Measurements from ENCODE around the gene OR4L1. TPM values are rescaled to one million over a fixed set of nuclear protein-coding genes. Genes with fewer than 3 reads are reported as not detected.

Gene OR4L1
- total RNA-seq: not detected
- not detected for polyA plus RNA-seq (ENCODE audit: insufficient read length in 6 of 6)
- long read RNA-seq, donor 1: 0 reads
- long read RNA-seq, donor 2: 0 reads
- long read RNA-seq, donor 3: 0 reads
- long read RNA-seq, donor 4: 0 reads
- long read RNA-seq, donor 5: 0 reads
- long read RNA-seq, donor 6: 0 reads
- long read RNA-seq, donor 7: 0 reads
- long read RNA-seq, donor 8: 0 reads
- long read RNA-seq, donor 9: 0 reads
- long read RNA-seq, donor 10: 0 reads
- long read RNA-seq, donor 11: 0 reads
- long read RNA-seq, donor 12: 0 reads

GRCh38 chr14:20059745-20060144 lies at the start of gene OR4L1:
OR4L1 (plus strand) TSS chr14:20060045; CDS start chr14:20060045, 0 bp downstream.
- Histone ChIP-seq H3K9me3 (peaks cover 0 to 3% of the 10 kb centered on the region in 2 donors), H3K4me3 (no peak within 1 kb of the TSS), H3K27ac (no peak within 1 kb of the TSS), H3K4me1 (no peaks in the 10 kb centered on the region), H3K36me3 (no peaks in the 10 kb centered on the region), H3K27me3 (no peaks in the 10 kb centered on the region)
- intact Hi-C loops (cut with DNase I): no loop called here
- ATAC-seq (no peak), DNase-seq (no peak)
- no peak for TF ChIP-seq CTCF (IDR thresholded peaks at IDR 0.05)

GRCh38 chr14:20019257-20019865 lies 40.5 kb upstream of the OR4L1 start, which contains the start of gene OR4K14:
OR4K14 (minus strand) TSS chr14:20019307; CDS start chr14:20015193, 4,114 bp downstream.
- Histone ChIP-seq H3K36me3 (no peaks in the 10 kb centered on the region), H3K27me3 (no peaks in the 10 kb centered on the region), H3K4me1 (no peaks in the 10 kb centered on the region), H3K9me3 (no peaks in the 10 kb centered on the region), H3K4me3 (no peak within 1 kb of the TSS), H3K27ac (no peak within 1 kb of the TSS)
- ATAC-seq (no peak), DNase-seq (no peak)
- TF ChIP-seq CTCF (IDR thresholded peaks at IDR 0.05): no peak
- intact Hi-C loops (cut with DNase I): no loop called here

- Histone ChIP-seq H3K9me3 (no peaks in the 10 kb centered on the region), H3K36me3 (no peaks in the 10 kb centered on the region), H3K27ac (no peak overlapping the region), H3K4me1 (no peaks in the 10 kb centered on the region), H3K27me3 (no peaks in the 10 kb centered on the region), H3K4me3 (no peak overlapping the region)
- intact Hi-C loops (cut with DNase I): no loop called here
- no peak for TF ChIP-seq CTCF (IDR thresholded peaks at IDR 0.05)
- no peak for DNase-seq
- ATAC-seq: no peak
Observed at GRCh38 chr14:20031058-20031457, 28.8 kb upstream of the OR4L1 start.

GRCh38 chr14:20035449-20035848 lies 24.4 kb upstream of the OR4L1 start:
- Histone ChIP-seq H3K4me1 (no peaks in the 10 kb centered on the region), H3K4me3 (no peak overlapping the region), H3K9me3 (peaks cover 0 to 3% of the 10 kb centered on the region in 2 donors), H3K27ac (no peak overlapping the region), H3K27me3 (no peaks in the 10 kb centered on the region), H3K36me3 (no peaks in the 10 kb centered on the region)
- DNase-seq (no peak), ATAC-seq (no peak)
- TF ChIP-seq CTCF (IDR thresholded peaks at IDR 0.05): no peak
- intact Hi-C loops (cut with DNase I): no loop called here

- Histone ChIP-seq H3K4me3 (no peak within 1 kb of the TSS), H3K36me3 (no peaks in the 10 kb centered on the region), H3K27me3 (no peaks in the 10 kb centered on the region), H3K27ac (no peak within 1 kb of the TSS), H3K9me3 (peaks cover 0 to 3% of the 10 kb centered on the region in 2 donors), H3K4me1 (no peaks in the 10 kb centered on the region)
- intact Hi-C loops (cut with DNase I): no loop called here
- no peak for ATAC-seq
- no peak for TF ChIP-seq CTCF (IDR thresholded peaks at IDR 0.05)
- no peak for DNase-seq
Observed at GRCh38 chr14:20035938-20036337, 23.9 kb upstream of the OR4L1 start, which contains the start of gene OR4K13. OR4K13 (minus strand) TSS chr14:20036038; CDS start chr14:20034758, 1,280 bp downstream.
